ENCODE results near the gene CMTM8.
A peak's percentile ranks its signal among the peaks of the same experiment; 100 is the strongest.

Gene CMTM8

GRCh38 chr3:32285891-32286290 is 47.4 kb downstream of the CMTM8 start:
- DNase-seq (ENCODE audit: low spot score): no peak
- POLR2A ChIA-PET (ENCODE audit: low non-redundant PET): no interaction called here
- CTCF ChIA-PET: no interaction called here
- H3K27ac ChIP-seq: no peak overlapping the region
- no peak for TF ChIP-seq CTCF (conservative IDR thresholded peaks at IDR 0.05; ENCODE audit: low read depth)

- no peak for DNase-seq (ENCODE audit: low spot score)
- H3K27ac ChIP-seq: no peak overlapping the region
- ChIA-PET CTCF (interaction anchor here (0.7 to 1.0 kb wide), 2 partner anchors 13 to 27 kb away, joined by 3 read pairs; no protein-coding TSS in a partner anchor), POLR2A (ENCODE audit: low non-redundant PET) (no interaction called here)
- no peak for TF ChIP-seq CTCF (conservative IDR thresholded peaks at IDR 0.05; ENCODE audit: low read depth)
Measured at GRCh38 chr3:32288819-32289218, 50.3 kb downstream of the CMTM8 start.

- ChIA-PET POLR2A (ENCODE audit: low non-redundant PET) (no interaction called here), CTCF (no interaction called here)
- H3K27ac ChIP-seq: no peak overlapping the region
- DNase-seq (ENCODE audit: low spot score): no peak
- no peak for TF ChIP-seq CTCF (conservative IDR thresholded peaks at IDR 0.05; ENCODE audit: low read depth)
Measured at GRCh38 chr3:32290619-32291018, 52.1 kb downstream of the CMTM8 start.

- ChIA-PET CTCF (no interaction called here), POLR2A (ENCODE audit: low non-redundant PET) (no interaction called here)
- no peak for DNase-seq (ENCODE audit: low spot score)
- no peak overlapping the region for H3K27ac ChIP-seq
- TF ChIP-seq CTCF (conservative IDR thresholded peaks at IDR 0.05; ENCODE audit: low read depth): no peak
Measured at GRCh38 chr3:32292085-32292796, 53.8 kb downstream of the CMTM8 start.

GRCh38 chr3:32293903-32294302 is 55.4 kb downstream of the CMTM8 start:
- no peak overlapping the region for H3K27ac ChIP-seq
- no peak for TF ChIP-seq CTCF (conservative IDR thresholded peaks at IDR 0.05; ENCODE audit: low read depth)
- no peak for DNase-seq (ENCODE audit: low spot score)
- ChIA-PET CTCF (interaction anchor here (0.6 kb wide), 1 partner anchor 822 kb away, joined by 4 read pairs; no protein-coding TSS in a partner anchor), POLR2A (ENCODE audit: low non-redundant PET) (no interaction called here)

- peak; percentile 89 for TF ChIP-seq CTCF (conservative IDR thresholded peaks at IDR 0.05; ENCODE audit: low read depth)
- peak; percentile 63 for DNase-seq (ENCODE audit: low spot score)
- ChIA-PET CTCF (interaction anchor here (0.5 to 1.5 kb wide), 5 partner anchors 13 to 1139 kb away, joined by 3 to 4 read pairs (median 4); no protein-coding TSS in a partner anchor), POLR2A (ENCODE audit: low non-redundant PET) (no interaction called here)
- H3K27ac ChIP-seq: no peak overlapping the region; the same call in 1 of the 2 replicates
Measured at GRCh38 chr3:32296251-32297204, 58.0 kb downstream of the CMTM8 start.
